ENCODE results near the gene PPP1R1B.

PPP1R1B gene

GRCh38 chr17:39667945-39668924 is 41.5 kb downstream of the PPP1R1B start, which contains the start of gene PNMT:
Gene PNMT (plus strand): TSS chr17:39668453. CDS start chr17:39668476, 23 bp downstream.
- no peak for DNase-seq (ENCODE audit: low read depth)

GRCh38 chr17:39669897-39670735 is 43.4 kb downstream of the PPP1R1B start:
- no peak for DNase-seq (ENCODE audit: low read depth)

GRCh38 chr17:39670746-39671145 is 44.0 kb downstream of the PPP1R1B start:
- no peak for DNase-seq (ENCODE audit: low read depth)

DNA sequence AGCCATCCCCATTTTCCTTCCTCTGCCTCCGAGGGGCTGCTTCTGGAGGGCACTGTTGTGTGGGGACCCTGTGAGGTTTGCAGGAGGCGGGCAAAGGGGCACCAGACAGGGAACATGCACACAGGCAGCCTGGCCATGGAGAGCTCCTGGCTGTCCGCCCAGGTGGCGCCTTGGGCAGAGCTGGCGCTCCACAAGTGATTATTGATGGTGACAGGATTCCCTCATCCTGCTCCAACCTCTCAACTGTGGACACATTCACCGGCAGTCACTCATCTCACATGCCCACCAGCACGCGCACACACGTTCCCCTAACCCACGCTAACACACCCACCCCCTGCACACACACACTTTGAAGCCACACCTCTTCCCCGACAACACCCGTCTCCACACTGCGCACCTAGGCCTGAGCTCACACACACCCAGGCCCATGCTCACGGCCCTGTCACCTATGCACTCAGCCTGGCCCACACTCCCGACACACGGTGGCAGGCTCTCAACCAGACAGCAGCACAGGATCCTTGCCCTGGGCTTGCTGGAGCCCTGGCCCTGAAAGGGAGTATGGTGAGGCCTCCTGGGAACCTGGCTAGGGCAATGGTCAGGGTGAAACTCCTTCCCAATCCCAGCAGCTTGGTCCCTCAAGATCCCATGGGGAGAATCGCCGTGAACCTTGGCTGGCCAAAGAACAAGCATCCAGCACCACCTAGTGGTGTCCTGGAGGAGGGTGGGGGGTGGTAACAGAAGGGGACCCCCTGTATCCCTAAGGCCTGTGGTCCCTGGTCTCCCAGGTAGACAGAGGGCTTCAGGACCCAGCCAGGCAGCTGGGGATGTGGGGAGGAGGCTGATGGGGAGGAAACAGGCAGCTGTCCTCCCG is 45.1 kb downstream of the PPP1R1B start:
- no peak for DNase-seq (ENCODE audit: low read depth)

DNA sequence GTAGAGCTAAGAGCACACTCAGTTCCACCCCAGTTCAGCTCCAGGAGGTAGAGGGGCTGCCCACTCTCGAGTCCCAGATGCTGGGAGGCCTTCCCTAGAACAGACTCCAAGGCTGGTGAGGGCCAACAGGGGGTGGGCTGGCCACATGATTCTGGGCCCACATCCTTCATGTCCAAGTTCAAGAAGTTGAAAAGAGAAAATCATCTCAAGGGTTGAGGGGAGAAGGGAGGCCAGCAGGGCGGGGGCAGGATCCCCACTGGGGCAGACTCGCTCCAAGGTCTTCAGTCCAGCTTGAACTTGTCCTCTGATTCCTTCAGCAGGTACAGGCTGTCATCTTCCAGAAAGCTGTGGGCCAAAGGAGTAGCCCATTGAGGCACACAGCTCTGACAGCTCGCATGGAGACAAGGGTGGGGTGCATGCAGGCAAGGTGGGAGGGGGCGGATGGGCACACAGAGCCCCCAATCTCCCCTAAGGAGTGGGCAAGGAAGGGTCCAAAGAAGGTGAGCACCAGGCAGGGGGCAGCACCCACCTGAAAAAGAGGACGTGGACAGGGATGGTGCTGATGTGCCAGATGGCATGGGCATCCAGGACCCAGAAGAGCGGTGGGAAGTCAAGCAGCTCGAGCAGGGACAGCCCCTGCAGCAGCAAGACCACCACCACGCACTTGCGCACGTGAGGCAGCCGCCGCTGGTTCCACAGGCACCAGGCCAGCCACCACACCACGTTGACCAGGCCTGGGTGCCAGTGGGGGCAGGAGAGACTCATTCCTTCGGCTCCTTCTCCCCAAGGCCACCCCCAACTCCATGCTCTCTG is 46.0 kb downstream of the PPP1R1B start:
- no peak for DNase-seq (ENCODE audit: low read depth)

GRCh38 chr17:39673335-39674081 is 46.8 kb downstream of the PPP1R1B start:
- no peak for DNase-seq (ENCODE audit: low read depth)

DNA sequence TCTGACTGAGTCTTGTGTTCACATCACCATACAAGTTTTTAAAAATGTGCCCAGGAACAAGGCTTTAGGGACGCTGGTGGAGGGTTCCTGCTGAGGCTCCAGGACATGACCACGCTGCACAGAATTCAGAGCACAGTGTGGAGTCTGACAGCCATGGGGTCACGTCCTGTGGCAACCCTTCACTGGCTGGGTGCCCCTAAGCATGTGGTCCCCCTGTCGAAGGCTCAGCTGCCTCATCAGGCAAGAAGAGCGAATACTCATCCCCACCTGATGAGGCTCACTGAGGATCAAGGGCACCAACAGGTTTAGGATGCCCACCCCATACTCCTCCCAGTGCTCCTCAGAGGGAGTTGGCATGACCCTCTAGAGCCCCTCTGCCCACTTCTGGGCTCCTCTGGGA is 47.4 kb downstream of the PPP1R1B start:
- DNase-seq (ENCODE audit: low read depth), result no peak

- DNase-seq (ENCODE audit: low read depth), result no peak
Observed at GRCh38 chr17:39674702-39675389, 48.1 kb downstream of the PPP1R1B start.

DNA sequence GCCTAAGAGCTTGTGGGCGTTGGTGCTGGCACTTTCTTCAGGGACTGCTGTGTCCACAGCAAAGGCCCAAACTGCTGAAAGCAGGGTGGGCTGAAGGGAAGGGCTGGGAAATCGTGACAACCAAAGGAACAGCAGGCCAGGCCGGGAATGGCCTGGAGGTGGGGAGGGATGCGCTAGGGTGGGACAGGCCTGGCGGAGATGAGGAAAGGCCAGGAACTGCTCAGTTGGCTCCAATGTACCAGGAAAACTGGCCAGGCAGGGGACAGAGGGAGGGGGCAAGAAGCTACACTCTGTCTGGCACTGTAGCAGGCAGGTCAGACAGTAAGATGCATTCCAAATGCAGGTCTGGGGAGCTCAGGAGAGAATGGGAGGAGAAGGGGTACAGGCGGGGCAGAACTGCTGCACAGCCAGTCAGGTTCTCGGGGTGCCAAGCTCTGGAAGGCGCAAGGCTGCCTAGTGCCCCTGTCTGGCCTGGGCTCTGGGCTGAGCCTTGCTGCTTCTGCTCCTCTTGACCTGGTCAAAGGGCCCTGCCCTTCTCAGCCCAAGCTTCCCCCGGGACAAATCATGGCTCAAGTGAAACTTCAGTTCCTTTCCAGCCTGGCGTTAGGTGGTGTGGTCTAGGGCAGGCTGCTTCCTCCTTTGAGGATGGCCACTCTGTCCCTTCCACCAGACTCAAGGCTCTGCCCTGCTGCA is 48.8 kb downstream of the PPP1R1B start:
- no peak for DNase-seq (ENCODE audit: low read depth)

DNA sequence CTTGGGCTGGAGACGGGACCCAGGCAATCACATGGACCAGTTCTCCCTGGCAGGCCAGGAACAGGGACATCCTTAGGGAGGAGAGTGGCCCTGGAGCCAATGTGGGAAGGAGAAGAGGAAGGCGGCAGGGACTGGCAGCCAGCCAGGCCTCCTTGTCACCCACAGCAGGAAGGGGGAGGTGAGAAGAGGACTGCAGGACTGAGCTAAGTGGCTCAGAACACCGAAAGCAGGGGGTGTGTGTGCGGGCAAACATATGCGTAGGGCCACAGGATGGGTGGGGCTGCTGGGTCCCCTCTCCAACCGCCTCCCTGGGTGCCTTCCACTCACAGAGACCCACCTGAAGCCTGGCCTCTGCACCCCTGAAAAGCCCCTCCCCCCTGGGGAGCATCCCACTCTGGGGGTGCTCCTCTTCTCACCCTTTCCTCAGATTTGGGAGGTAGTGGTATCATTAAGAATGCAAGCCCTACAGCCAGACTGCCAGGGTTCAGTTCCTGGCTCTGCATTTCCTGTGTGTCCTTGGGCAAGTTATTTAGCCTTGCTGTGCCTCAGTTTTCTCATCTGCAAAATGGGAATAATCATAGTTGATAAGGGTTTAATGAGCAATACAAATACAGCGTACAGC is 49.6 kb downstream of the PPP1R1B start:
- no peak for DNase-seq (ENCODE audit: low read depth)

- no peak for DNase-seq (ENCODE audit: low read depth)
Observed at GRCh38 chr17:39677072-39677471, 50.3 kb downstream of the PPP1R1B start.

DNA sequence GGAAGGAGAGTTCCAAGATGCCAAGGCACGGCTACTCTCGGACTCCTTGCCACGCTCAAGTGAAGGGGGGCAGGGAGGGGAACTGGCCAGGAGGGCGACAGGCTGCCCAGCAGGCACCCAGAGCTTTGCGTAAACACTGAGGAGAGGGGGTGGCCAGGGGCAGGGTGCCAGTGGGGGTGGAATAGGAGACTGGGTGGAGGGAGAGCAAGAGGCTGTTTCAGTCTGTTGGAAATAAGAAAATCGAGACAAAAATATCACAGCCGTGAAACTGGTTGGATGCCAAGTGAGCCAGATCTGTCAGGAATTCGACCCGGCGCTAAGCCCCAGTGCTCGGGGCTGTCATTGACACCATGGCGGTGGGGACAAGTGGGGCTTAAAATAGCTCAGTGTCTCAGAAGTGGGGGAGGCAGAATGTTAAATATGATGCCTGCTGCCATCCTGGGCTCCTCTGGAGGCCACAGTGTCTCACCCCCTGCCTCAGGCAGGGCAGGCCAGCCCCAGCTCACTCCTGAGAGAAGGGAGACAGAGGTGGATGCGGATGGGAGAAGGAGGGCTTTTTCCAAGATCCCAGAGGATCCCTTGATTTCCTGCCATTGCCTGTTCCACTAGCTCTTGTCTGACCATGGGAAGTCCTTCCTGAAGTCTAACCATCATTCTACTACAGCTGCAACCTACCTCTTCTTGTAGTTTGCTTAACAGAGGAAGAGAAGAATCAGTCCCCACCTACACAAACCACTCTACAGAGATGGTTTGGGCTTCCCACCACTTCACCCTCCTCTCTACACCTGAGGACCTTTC is 51.0 kb downstream of the PPP1R1B start:
- no peak for DNase-seq (ENCODE audit: low read depth)

- DNase-seq (ENCODE audit: low read depth), result no peak
Observed at GRCh38 chr17:39678340-39679116, 51.8 kb downstream of the PPP1R1B start.

DNA sequence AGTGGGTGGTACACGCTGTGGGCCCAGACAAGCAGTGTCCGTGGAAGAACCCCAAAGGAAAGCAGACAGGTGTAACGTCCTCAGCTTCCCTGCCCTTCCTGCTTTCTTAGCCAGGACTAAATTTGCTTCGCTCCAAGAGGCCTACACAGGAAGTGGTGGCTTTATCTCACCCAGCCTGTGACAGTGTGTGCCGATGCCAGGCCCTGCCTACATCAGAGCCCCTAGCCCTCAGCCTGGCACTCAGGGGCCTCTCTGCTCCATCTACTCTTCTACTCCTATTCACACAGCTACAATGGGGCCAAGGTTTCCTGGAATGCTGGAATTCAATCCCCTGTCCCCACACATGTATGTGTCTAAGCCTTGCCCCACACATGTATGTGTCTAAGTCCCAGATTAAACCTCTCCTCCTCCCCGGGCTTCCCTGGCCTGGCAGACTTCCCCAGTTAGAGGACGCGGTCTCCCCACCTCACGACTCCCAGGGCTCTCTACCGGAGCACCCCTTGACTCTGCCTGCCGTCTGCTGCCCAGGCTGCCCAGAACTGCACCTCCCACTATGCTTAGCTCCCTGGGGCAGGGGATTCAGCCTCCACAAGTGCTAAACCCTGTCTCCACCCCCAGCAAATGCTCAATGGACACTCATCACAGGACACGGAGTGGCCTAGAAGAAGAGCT is 52.9 kb downstream of the PPP1R1B start:
- no peak for DNase-seq (ENCODE audit: low read depth)

- DNase-seq (ENCODE audit: low read depth), result no peak
Observed at GRCh38 chr17:39683295-39683939, 56.7 kb downstream of the PPP1R1B start.
